Lower leg skin (tissue), 4 donors: ENCODE measurements around the gene DFFA. TPM values are rescaled to one million over a fixed set of nuclear protein-coding genes. Genes with fewer than 3 reads are reported as not detected.
A peak's percentile ranks its signal among the peaks of the same experiment; 100 is the strongest.
"Not testable (repeated sequence)": the region's sequence is repeated elsewhere in the genome, so short reads cannot be mapped to it uniquely, and the experiment has no call there.

ENCODE experiments used
- DNase-seq, 2 donors: peaks; one replicate each; pipeline ENCODE4 v3.0.0-alpha.2; 2019; ENCODE audit warnings: low spot score in 2 of 2
- H3K4me3 ChIP-seq: fragments of 200-600 bp; sonication (generic); 2 replicates; pipeline ENCODE4 v1.5.1; 2017; ENCODE audit warnings: mild to moderate bottlenecking, low read depth; ENCODE audit not compliant: poor library complexity, severe bottlenecking
- CTCF ChIP-seq, 3 donors: fragments of 450-650 bp; IDR thresholded peaks; one replicate each; pipeline ENCODE4 v1.5.1; 2016; ENCODE audit warnings: antibody characterized with exemption in 3 of 3, mild to moderate bottlenecking in 3 of 3, moderate library complexity in 2 of 3
- POLR2A ChIP-seq, 2 donors: fragments of 450-650 bp; IDR thresholded peaks; one replicate each; pipeline ENCODE4 v1.6.1; 2016 to 2017; ENCODE audit warnings: antibody characterized with exemption in 2 of 2, mild to moderate bottlenecking in 1 of 2, moderate library complexity in 1 of 2
- WGBS, 2 donors: methylation state at CpG; one replicate each; pipeline ENCODE4 v1.1.5; 2018; 5-methylcytosine and 5-hydroxymethylcytosine counted together
- intact Hi-C: fragments of 100-400 bp; cut with DNase I; formaldehyde crosslinking; loops from one replicate; pipeline ENCODE4 v1.15.0; 2023; ENCODE audit warnings: low total_unique reads
- total RNA-seq, 4 donors: library from RNA; depleted of rRNA; stranded (reverse); fragments of >200 nt; gene quantifications; one replicate each; pipeline ENCODE4 v1.1.0, GENCODE V29; 2016

DFFA gene
- total RNA-seq, 4 donors from 2014 or later, result 14.1 to 20.9 (median 18.0) TPM

- DNase-seq, result no peak
- no peak for TF ChIP-seq CTCF (IDR thresholded peaks at IDR 0.05)
- TF ChIP-seq POLR2A (IDR thresholded peaks at IDR 0.05), result no peak
- intact Hi-C loops, result loop anchor here (2.0 kb wide), 1 partner anchor 52 kb away; no protein-coding TSS in a partner anchor
- no peak overlapping the region for H3K4me3 ChIP-seq
- 87 to 93% methylated on average over 4 to 5 of the region's 5 CpGs for WGBS, 2 donors
Observed at GRCh38 chr1:10428984-10429383, 43.3 kb downstream of the DFFA start.

GRCh38 chr1:10426535-10426848 lies 45.8 kb downstream of the DFFA start:
- intact Hi-C loops, DNase-seq, H3K4me3 ChIP-seq: not testable (repeated sequence)
- 96% methylated on average over 19 of the region's 21 CpGs; no CpG with 5 or more reads in 1 of the 2 donors for WGBS, 2 donors

- H3K4me3 ChIP-seq, DNase-seq, intact Hi-C loops: not testable (repeated sequence)
- WGBS, 2 donors, result 73 to 84% methylated on average over 10 to 18 of the region's 21 CpGs
Observed at GRCh38 chr1:10425826-10426534, 46.3 kb downstream of the DFFA start.

- no peak overlapping the region for H3K4me3 ChIP-seq
- no peak for TF ChIP-seq CTCF (IDR thresholded peaks at IDR 0.05)
- TF ChIP-seq POLR2A (IDR thresholded peaks at IDR 0.05), result no peak
- 84 to 92% methylated on average over 8 of the region's 8 CpGs for WGBS, 2 donors
- intact Hi-C loops, result no loop called here
- no peak for DNase-seq
Observed at GRCh38 chr1:10424651-10425050, 47.7 kb downstream of the DFFA start.

- 45 to 46% methylated on average over 9 of the region's 9 CpGs for WGBS, 2 donors
Observed at GRCh38 chr1:10424034-10424433, 48.3 kb downstream of the DFFA start.

GRCh38 chr1:10421637-10422036 lies 50.7 kb downstream of the DFFA start:
- TF ChIP-seq CTCF (IDR thresholded peaks at IDR 0.05), result no peak
- no peak for TF ChIP-seq POLR2A (IDR thresholded peaks at IDR 0.05)
- no peak for DNase-seq
- WGBS, 2 donors, result 91 to 98% methylated on average over 5 of the region's 5 CpGs
- intact Hi-C loops, result no loop called here
- no peak overlapping the region for H3K4me3 ChIP-seq

More at GRCh38 chr1:10424034-10424433, 48.3 kb downstream of the DFFA start:
- intact Hi-C loops, result no loop called here
- H3K4me3 ChIP-seq, result no peak overlapping the region
- peak in 1 of 2 donors; percentile 23 for DNase-seq
- no peak for TF ChIP-seq POLR2A (IDR thresholded peaks at IDR 0.05)
- no peak for TF ChIP-seq CTCF (IDR thresholded peaks at IDR 0.05)

GRCh38 chr1:10419351-10419750 lies 53.0 kb downstream of the DFFA start:
- DNase-seq, result no peak
- intact Hi-C loops, result no loop called here
- no peak for TF ChIP-seq POLR2A (IDR thresholded peaks at IDR 0.05)
- no peak for TF ChIP-seq CTCF (IDR thresholded peaks at IDR 0.05)
- no peak overlapping the region for H3K4me3 ChIP-seq
- 83 to 93% methylated on average over 15 of the region's 15 CpGs for WGBS, 2 donors

- 93 to 94% methylated on average over 8 of the region's 8 CpGs for WGBS, 2 donors
- H3K4me3 ChIP-seq, DNase-seq, intact Hi-C loops: not testable (repeated sequence)
Observed at GRCh38 chr1:10418741-10419140, 53.6 kb downstream of the DFFA start.

GRCh38 chr1:10415967-10416366 lies 56.4 kb downstream of the DFFA start:
- WGBS, 2 donors, result 93 to 97% methylated on average over 1 of the region's 1 CpG
- H3K4me3 ChIP-seq, intact Hi-C loops, DNase-seq: not testable (repeated sequence)
